HG02970 (cell line): ENCODE data around the gene LCAT.

Experiments used
- ATAC-seq: cut with Tn5 transposase; IDR thresholded peaks from one replicate; pipeline ENCODE4 v1.9.1; 2021; ENCODE audit warnings: mild to moderate bottlenecking, moderate library complexity, moderate number of reproducible peaks; ENCODE audit not compliant: unreplicated experiment, low FRiP score

The LCAT gene

GRCh38 chr16:67969254-67970039, 25.5 kb upstream of the LCAT start:
- no peak for ATAC-seq

- peak; percentile 60 for ATAC-seq
Measured at GRCh38 chr16:67968400-67969253, 24.7 kb upstream of the LCAT start, which contains the start of gene SLC12A4. Gene SLC12A4 (minus strand): TSS chr16:67968637. CDS start chr16:67968553, 84 bp downstream.

GRCh38 chr16:67967958-67968399, 24.1 kb upstream of the LCAT start:
- peak; percentile 15 for ATAC-seq

GRCh38 chr16:67967183-67967957, 23.4 kb upstream of the LCAT start:
- ATAC-seq = no peak

GRCh38 chr16:67966549-67967182, 22.7 kb upstream of the LCAT start:
- no peak for ATAC-seq

- ATAC-seq = no peak
Measured at GRCh38 chr16:67965668-67966548, 22.0 kb upstream of the LCAT start.

- ATAC-seq = no peak
Measured at GRCh38 chr16:67964477-67965131, 20.7 kb upstream of the LCAT start.

GRCh38 chr16:67963662-67964321, 19.9 kb upstream of the LCAT start:
- no peak for ATAC-seq

- ATAC-seq = no peak
Measured at GRCh38 chr16:67963292-67963661, 19.4 kb upstream of the LCAT start.

- no peak for ATAC-seq
Measured at GRCh38 chr16:67962135-67962534, 18.2 kb upstream of the LCAT start.

GRCh38 chr16:67961551-67961957, 17.6 kb upstream of the LCAT start:
- no peak for ATAC-seq

GRCh38 chr16:67959536-67960329, 15.8 kb upstream of the LCAT start:
- ATAC-seq = no peak

- no peak for ATAC-seq
Measured at GRCh38 chr16:67957622-67958021, 13.7 kb upstream of the LCAT start.

- no peak for ATAC-seq
Measured at GRCh38 chr16:67954421-67955196, 10.7 kb upstream of the LCAT start.

- no peak for ATAC-seq
Measured at GRCh38 chr16:67953641-67954375, 9.9 kb upstream of the LCAT start.

GRCh38 chr16:67951485-67951884, 7.6 kb upstream of the LCAT start:
- ATAC-seq = no peak
